Stromal cell of bone marrow (primary cell): ENCODE results near the gene TDRD12.
A peak's percentile ranks its signal among the peaks of the same experiment; 100 is the strongest.

ENCODE experiments used
- DNase-seq: peaks from one replicate; pipeline ENCODE4 v3.0.0-alpha.2; 2012; ENCODE audit warnings: low read depth

The TDRD12 gene

DNA sequence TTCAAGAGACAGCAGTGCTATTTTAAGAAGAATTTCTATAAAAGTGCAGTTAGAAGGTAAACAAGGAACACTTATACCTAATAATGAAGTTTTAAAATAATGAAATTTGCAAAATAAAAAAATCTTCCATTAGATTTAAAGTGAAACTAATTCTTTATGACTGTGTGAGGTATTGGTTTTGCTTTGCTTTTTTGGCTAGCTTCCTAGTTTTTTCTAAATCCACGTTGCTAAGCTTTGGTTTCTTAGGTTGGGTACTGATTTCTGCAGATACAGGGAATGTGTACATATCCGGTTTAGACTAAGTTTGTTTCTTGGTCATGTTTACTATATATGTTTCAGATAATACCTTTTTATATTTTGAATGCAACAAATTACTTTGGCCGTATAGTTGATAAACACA lies 90.2 kb downstream of the TDRD12 start:
- DNase-seq, result no peak

- no peak for DNase-seq
These were observed 90.9 kb downstream of the TDRD12 start for GRCh38 chr19:32810452-32810851.

DNA sequence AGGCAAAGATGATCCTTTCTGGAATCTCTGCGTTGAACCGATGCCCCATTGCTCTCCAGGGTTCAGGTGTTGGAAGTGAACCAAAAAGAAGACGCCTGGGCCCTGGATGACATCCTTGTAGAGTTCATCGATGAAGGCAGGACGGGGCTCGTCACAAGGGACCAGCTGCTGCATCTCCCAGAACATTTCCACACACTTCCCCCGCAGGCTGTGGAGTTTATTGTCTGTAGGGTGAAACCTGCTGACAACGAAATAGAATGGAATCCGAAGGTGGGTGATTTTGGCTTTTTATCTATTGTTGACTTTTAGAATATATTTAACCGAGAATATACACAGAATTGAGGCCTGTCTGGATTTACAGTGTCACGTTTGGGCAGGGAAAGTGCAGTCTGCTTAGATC lies 91.6 kb downstream of the TDRD12 start:
- no peak for DNase-seq

- DNase-seq, result no peak
These were observed 92.5 kb downstream of the TDRD12 start for GRCh38 chr19:32812036-32812435.

- DNase-seq, result no peak
These were observed 93.0 kb downstream of the TDRD12 start for GRCh38 chr19:32812571-32812970.

DNA sequence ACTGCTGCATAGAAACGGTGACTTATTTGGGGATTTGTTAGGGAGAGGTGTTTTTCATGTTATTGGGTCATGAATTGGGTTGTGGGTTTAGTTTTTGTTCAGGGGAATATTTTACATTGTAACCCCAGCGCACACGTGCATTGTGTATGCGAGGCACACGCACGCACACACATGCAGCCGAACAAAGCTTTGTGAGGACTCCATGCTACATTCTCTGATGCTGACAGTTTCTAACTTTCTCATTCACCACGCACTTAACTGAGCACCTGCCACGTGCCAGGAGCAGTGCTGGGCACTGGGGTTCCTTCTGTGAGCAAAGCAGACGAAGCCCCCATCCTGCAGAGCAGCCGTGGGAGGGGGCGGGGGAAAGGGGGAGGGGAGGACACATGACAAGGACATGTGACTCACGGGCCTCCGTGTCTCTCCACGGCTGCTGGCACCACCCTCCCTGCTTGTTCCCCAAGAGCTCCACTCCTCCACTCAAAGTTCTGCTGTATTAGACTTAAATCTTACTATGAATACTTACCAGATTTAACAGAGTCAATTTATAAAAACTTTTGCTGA lies 94.4 kb downstream of the TDRD12 start:
- DNase-seq, result no peak

- DNase-seq, result no peak
These were observed 95.1 kb downstream of the TDRD12 start for GRCh38 chr19:32814624-32815023.

GRCh38 chr19:32816555-32817099 lies 97.1 kb downstream of the TDRD12 start:
- DNase-seq, result no peak

GRCh38 chr19:32817569-32818476 lies 98.3 kb downstream of the TDRD12 start:
- no peak for DNase-seq

DNA sequence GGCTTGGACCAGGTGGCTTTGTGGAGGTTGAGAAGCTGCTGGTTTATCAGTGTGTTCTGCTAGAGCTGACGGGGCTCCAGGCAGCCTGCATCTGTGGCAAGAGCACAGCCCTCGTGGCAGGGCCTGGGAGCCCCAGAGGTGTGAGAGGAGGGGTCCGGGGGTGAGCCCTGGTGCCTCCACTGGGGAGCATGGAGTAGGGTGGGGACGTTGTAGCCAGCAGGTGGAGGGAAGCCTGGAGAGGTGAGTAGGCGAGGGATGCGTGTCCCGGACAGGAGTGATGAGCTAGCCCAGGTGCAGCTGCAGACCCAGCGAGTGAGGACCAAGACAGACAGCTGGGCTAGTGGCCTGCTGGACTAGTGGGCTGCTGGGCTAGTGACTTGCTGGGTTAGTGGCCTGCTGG lies 99.0 kb downstream of the TDRD12 start:
- no peak for DNase-seq

GRCh38 chr19:32819419-32820400 lies 100.1 kb downstream of the TDRD12 start:
- no peak for DNase-seq

- DNase-seq, result no peak
These were observed 103.6 kb downstream of the TDRD12 start for GRCh38 chr19:32822916-32823746.

DNA sequence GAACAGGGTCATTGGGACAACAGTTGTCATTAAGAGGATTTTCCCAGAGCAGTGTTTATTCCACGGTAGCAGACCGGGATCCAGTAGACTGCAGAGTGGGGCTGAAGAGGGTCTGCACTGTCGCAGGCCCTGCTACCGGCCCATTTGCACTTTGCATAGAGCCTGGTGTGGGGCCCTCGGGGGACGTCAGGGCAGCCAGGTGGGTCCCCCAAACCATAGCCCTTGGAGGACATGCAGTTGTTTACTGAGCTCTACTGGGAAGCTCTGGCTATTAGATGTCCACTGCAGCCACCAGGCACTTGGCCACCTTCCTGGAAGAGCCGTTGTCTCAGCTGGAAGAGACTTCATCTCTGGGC lies 104.2 kb downstream of the TDRD12 start:
- no peak for DNase-seq

DNA sequence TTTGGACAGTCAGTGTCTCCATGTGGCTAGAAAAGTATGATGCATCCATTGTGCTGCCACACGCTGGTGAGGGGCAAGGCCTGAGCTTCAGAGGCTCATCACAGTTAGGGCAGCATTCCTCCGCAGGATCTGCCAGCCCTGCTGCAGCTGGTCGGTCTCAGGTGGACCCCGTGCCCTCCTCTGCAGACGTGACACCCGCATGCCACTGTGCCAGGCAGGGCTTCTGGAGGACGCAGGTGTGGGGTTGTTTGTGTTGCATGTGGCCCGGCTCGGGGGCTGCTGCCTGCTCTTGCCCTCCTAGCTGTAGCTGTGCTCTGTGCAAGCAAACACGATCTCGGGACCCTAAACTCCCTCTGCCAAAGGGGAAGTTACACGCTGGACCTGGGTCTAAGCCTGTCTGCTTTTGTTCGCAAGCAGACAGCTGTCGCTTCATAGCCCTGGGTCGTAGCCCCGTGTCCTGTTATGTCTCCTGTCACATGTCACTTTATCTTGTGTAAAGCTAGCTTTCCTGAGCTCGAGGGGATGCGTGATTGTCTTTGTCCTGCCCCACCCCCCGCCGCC lies 104.7 kb downstream of the TDRD12 start:
- DNase-seq, result no peak

- DNase-seq, result no peak
These were observed 105.5 kb downstream of the TDRD12 start for GRCh38 chr19:32824916-32825608.

DNA sequence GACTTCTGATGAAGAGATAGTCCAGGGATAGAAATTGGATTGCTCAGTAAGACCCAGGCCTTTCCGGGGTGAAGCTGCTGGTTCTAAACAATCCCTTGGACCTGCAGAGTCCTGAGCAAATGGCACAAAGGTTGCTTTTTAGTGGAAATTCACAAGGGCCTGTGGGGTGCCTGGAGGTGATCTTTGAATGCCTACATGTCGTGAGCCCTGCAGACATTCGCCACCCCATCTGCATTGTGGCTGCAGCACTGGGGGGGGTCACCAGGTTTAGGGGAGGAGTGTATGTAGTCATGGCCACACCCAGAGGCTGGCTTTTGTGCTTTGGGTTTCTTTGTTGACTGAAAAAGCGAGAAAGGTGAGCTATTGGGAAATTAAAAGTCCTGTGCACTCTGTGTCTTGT lies 108.6 kb downstream of the TDRD12 start:
- no peak for DNase-seq

- no peak for DNase-seq
These were observed 109.2 kb downstream of the TDRD12 start for GRCh38 chr19:32828643-32829344.

DNA sequence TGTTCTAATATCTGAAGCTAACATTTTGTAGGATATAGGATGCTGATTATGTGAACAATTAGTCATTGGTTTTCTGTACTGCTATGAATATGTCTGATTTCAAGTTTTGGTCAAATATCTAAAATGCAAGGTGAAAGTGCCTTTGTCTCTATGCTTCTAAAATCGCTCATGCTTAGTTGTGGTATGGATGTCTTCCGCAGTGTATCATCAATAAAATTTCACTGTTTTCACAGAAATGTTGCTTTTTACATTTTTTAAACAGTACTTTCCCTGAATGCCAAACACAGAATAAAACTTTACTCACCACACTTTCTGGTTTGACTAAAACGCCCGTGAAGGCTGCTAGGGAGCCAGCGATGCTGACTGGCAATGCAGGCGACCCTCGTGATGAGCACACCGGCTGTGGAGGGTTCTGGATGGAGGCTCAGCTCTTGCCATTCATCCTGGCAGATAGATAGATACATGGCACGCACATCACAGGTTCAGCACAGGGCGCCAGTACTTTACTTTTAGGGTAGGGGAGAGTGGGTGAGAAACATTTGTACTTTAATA lies 109.9 kb downstream of the TDRD12 start:
- no peak for DNase-seq

GRCh38 chr19:32830231-32831014 lies 110.9 kb downstream of the TDRD12 start:
- peak; percentile 30 for DNase-seq
